ENCODE data around the gene SMS.
"Not testable (repeated sequence)": the region's sequence is repeated elsewhere in the genome, so short reads cannot be mapped to it uniquely, and the experiment has no call there.

Gene SMS

DNA sequence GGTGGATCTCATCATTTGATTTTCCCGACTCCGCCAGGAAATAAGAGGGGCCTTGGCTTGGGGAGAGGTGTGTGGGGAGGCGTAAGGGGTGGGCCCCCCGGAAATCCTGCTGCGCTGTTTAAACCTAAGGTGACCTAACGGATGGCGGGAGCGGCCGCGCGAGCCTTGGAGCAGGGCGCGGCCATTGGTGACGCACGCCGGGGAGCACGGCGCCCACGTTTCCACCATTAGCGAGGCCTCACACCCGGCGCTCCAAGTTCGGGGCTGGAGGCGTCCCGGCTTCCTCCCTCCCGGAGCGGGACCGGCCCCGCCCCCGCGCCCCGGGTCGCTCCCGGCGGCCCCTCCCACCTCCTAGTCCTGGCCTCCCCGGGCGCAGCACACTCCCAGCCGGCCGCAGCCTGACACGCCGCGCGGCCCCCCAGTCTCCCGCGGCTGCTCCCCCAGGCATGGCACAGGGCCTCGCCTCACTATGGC lies at the start of gene SMS:
TSS of gene SMS (plus strand) at position 354 of the 474 bp plus-strand sequence. CDS start at position 470, 116 bp downstream.
- peak; percentile 67 to 74 for DNase-seq

- no peak for DNase-seq
These were observed 35.2 kb upstream of the SMS start for GRCh38 chrX:21905313-21905712.

DNA sequence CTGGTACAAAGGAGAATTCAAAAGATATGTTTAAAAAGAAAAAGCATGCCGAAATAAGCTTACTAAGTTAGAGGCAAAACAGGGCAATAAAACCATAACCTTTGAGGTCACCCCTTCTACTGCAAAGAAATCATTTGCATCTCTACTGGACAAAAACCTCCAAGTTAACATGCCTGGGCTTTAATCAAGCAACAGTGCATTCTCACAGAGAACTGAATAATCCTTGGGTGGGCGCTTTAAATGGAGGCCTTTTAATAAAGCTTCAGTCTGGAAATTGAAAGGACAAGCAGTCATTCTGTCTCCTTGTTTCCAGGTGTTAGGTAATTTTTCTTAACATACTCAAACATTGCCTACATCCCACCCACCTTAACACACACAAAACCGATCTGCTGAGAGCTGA lies 34.6 kb upstream of the SMS start:
- DNase-seq: no peak

- no peak for DNase-seq
These were observed 33.2 kb upstream of the SMS start for GRCh38 chrX:21907260-21907659.

DNA sequence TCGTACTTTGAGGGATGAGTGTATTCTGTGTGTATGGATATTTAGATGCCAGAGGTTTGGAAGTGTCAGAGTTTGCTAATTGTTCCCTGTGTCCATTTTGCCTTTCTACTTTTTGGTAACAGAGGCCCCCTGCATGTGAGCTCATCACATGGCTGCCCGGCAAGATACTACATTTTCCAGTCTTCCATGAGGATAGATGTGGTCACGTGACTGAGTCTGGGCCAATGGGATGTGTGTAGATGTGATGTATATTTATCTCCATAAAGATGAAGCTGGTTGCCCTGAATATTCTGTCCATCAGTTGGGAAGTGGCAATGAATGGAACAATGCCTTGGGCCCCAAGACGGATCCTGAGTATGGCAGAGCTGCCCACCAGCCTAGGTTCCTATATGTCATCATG lies 29.0 kb upstream of the SMS start:
- no peak for DNase-seq

GRCh38 chrX:21912220-21912619 lies 28.3 kb upstream of the SMS start:
- DNase-seq: no peak

DNA sequence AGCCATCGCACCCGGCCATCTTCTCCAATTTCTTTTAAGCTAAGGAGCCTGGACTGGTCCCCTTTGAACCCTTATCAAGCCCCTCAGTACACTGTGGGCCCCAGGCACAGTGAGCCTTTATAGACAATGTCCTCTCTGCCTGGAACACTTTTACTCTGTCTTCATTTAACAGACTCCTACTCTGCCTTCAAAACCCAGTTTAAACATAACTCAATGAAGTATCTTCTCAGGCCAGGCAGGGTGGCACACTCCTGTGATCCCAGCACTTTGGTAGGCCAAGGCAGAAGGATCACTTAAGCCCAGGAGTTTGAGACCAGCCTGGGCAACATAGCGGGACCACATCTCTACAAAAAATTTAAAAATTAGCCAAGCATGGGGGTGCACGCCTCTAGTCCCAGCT lies 27.5 kb upstream of the SMS start:
- DNase-seq: no peak

- DNase-seq: no peak
These were observed 14.4 kb upstream of the SMS start for GRCh38 chrX:21926116-21926515.

- DNase-seq: no peak
These were observed 13.8 kb upstream of the SMS start for GRCh38 chrX:21926527-21927278.

- DNase-seq: no peak
These were observed 11.3 kb upstream of the SMS start for GRCh38 chrX:21929209-21929608.

GRCh38 chrX:21930986-21931385 lies 9.5 kb upstream of the SMS start:
- DNase-seq: no peak

- no peak for DNase-seq
These were observed 8.1 kb upstream of the SMS start for GRCh38 chrX:21932292-21933002.

DNA sequence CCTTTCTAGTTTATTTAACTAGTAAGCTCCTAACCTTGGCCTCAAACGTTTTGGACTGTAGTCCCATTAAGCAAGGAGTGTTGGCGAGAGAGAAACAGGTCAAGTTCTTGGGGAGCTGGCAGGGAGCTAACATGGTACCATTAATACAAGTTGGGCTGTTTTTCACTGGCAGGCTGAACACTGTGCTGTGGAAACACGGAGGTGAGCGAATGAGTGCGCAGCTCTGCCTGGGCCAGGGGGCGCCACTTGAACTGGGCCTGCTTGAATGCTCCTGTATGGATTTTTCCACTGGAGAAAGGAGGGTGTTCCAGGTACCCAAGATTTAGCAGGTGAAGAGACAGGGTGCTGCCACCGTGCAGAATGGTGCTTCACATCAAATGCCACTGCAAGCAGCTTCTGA lies 7.4 kb upstream of the SMS start:
- DNase-seq: no peak

GRCh38 chrX:21934414-21934813 lies 6.1 kb upstream of the SMS start:
- no peak for DNase-seq

GRCh38 chrX:21939906-21940305 lies 603 bp upstream of the SMS start:
- no peak for DNase-seq

GRCh38 chrX:21943460-21944135 lies 3.1 kb downstream of the SMS start:
- DNase-seq: no peak

DNA sequence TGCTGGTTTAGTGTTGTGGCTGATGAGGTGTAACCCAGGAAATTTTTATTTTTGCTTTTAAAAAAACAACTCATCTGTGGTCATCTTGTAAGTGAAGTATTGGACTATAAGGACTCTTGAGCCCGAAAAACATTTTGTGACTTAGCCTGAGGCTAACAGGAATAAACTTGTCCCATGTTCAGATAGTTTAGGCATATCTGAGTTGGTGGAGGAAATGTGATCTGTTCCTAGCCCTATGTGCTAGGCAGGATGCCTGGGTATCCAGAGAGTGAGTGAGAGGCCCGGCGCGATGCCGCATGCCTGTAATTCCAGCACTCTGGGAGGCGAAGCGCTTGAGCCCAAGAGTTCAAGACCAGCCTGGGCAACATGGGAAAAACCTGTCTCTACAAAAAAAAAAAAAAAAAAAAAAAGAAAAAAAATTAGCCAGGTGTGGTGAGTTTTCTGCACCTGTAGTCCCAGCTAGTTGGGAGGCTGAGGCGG lies 3.7 kb downstream of the SMS start:
- no peak for DNase-seq

DNA sequence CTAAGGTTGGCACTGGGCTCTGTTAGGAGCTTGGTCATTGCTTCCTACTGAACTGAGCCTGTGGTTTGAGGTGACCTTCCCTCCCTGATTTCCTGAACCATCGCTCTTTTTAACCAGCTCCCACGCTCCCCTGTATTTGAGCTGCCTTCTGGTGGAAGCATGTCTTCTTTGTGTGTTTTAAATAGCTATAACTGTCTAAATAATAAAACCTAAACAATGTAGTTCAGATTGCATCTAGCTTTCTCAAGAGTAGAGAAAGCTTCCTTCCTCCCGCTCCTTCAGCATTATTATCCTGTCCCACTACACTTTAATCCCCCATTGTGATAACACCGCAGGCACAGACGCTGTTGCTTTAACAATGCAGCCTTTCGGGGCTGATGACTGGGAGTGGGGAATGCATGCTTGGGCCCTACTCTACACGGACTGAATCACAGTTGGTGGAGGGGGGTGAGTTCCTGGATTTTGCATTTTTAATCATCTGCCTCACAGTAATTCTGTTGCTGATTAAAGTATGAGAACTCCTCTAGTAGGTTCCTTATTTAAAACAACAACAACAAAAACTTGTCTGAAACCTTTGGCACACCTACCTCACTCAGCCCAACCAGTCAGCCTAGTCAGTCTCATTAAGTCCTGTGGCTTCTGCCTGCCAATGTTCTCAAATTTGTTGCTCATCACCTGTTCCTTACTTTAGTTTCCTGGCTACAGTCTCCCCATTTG lies 6.6 kb downstream of the SMS start:
- no peak for DNase-seq

DNA sequence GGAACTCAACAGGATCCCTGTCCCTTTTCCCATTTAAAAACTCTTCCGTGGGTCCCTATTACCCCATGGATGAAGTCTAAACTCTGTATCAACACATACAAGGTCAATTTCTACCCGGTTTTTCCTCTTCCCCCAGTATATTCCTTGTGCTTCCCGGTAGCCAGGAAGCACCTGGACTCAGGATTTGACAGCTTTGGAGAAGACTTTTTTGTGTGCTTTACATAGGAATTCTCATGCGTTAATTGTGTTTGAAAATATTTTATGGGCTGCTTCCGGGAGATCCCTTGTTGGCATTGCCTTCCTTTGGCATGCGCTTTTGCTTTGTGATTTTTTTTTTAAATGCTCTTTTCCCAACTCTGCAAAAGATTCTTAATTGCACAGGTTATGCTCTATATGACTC lies 7.2 kb downstream of the SMS start:
- DNase-seq: no peak

GRCh38 chrX:21948897-21949578 lies 8.5 kb downstream of the SMS start:
- DNase-seq: no peak

DNA sequence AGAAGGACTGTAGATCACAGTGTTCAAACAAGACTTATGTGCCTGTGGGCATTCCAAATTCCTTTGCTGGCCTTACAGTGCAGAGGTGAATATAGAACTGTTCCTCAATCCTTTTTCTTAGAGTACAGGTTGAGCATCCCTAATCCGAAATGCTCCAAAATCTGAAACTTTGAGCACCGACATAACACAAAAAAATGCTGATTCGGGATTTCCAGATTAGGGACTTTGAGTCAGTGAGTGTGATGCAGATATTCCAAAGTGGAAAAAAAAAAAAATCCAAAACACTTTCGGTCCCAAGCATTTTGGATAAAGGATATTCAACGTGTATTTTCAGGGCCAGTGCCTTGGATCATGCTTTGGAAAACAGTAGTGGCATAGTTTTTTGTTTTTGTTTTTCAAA lies 9.2 kb downstream of the SMS start:
- no peak for DNase-seq

- DNase-seq: not testable (repeated sequence)
These were observed 10.0 kb downstream of the SMS start for GRCh38 chrX:21950557-21950956.
